Activated CD4-positive, CD25-positive, alpha-beta regulatory T cell treated with anti-CD3 and anti-CD28 coated beads, Interleukin-2, amount 50 U/mL, for 72 hours (primary cell): Measurements from ENCODE around the gene IFFO2.

ENCODE experiments used
- DNase-seq: peaks from one replicate; pipeline ENCODE4 v3.0.0; 2021

Gene IFFO2

GRCh38 chr1:18934205-18935000, 22.1 kb downstream of the IFFO2 start:
- DNase-seq, result no peak

GRCh38 chr1:18932879-18933278, 23.6 kb downstream of the IFFO2 start:
- DNase-seq, result no peak

GRCh38 chr1:18932387-18932786, 24.1 kb downstream of the IFFO2 start:
- DNase-seq, result no peak

- DNase-seq, result no peak
These were observed 24.7 kb downstream of the IFFO2 start for GRCh38 chr1:18931730-18932129.

- no peak for DNase-seq
These were observed 26.8 kb downstream of the IFFO2 start for GRCh38 chr1:18929686-18930085.

- no peak for DNase-seq
These were observed 27.5 kb downstream of the IFFO2 start for GRCh38 chr1:18928985-18929384.

GRCh38 chr1:18928406-18928805, 28.1 kb downstream of the IFFO2 start:
- no peak for DNase-seq

GRCh38 chr1:18927654-18928272, 28.7 kb downstream of the IFFO2 start:
- peak; percentile 40 for DNase-seq

GRCh38 chr1:18927082-18927653, 29.3 kb downstream of the IFFO2 start:
- no peak for DNase-seq

GRCh38 chr1:18926315-18927081, 30.0 kb downstream of the IFFO2 start:
- peak; percentile 77 for DNase-seq

GRCh38 chr1:18925279-18925678, 31.2 kb downstream of the IFFO2 start:
- DNase-seq, result no peak

GRCh38 chr1:18924221-18924691, 32.2 kb downstream of the IFFO2 start:
- DNase-seq, result no peak

- DNase-seq, result no peak
These were observed 32.7 kb downstream of the IFFO2 start for GRCh38 chr1:18923756-18924211.

GRCh38 chr1:18922848-18923755, 33.4 kb downstream of the IFFO2 start:
- DNase-seq, result no peak

GRCh38 chr1:18922319-18922726, 34.2 kb downstream of the IFFO2 start:
- DNase-seq, result no peak

- no peak for DNase-seq
These were observed 34.8 kb downstream of the IFFO2 start for GRCh38 chr1:18921516-18922251.

GRCh38 chr1:18920931-18921330, 35.5 kb downstream of the IFFO2 start:
- no peak for DNase-seq

- no peak for DNase-seq
These were observed 36.5 kb downstream of the IFFO2 start for GRCh38 chr1:18919956-18920355.

- no peak for DNase-seq
These were observed 37.1 kb downstream of the IFFO2 start for GRCh38 chr1:18919197-18919905.

GRCh38 chr1:18918417-18918816, 38.1 kb downstream of the IFFO2 start:
- DNase-seq, result no peak
